ENCODE measurements around the gene SNRPE. TPM values are rescaled to one million over a fixed set of nuclear protein-coding genes. Genes with fewer than 3 reads are reported as not detected.

Gene SNRPE
- total and polyA plus RNA-seq, 2 experiments from 2014 or later = 99.3 to 904 TPM

GRCh38 chr1:203914292-203914691 is 52.9 kb downstream of the SNRPE start:
- H3K79me2 ChIP-seq (replicated peaks; ENCODE audit: insufficient read depth) = no peaks in the 10 kb centered on the region
- Mint-ChIP-seq H3K4me1 (no peaks in the 10 kb centered on the region), H3K9me3 (no peaks in the 10 kb centered on the region), H3K27ac (no peak overlapping the region), H3K4me3 (no peak overlapping the region), H3K27me3 (ENCODE audit: insufficient read depth, low read depth, poor library complexity) (no peaks in the 10 kb centered on the region), H3K36me3 (ENCODE audit: low read depth) (no peaks in the 10 kb centered on the region)
- no peak overlapping the region for H3K4me2 ChIP-seq
- H3K4me3 ChIP-seq = no peak overlapping the region
- no peak overlapping the region for H2AFZ ChIP-seq
- no peaks in the 10 kb centered on the region for H4K20me1 ChIP-seq (replicated peaks; ENCODE audit: insufficient read depth)
- no peaks in the 10 kb centered on the region for H3F3A ChIP-seq (replicated peaks; ENCODE audit: low read depth)
- no peaks in the 10 kb centered on the region for H3K9me2 ChIP-seq (ENCODE audit: insufficient read depth)
- no peaks in the 10 kb centered on the region for H3K27me3 ChIP-seq (ENCODE audit: insufficient read depth)
- ATAC-seq (no peak), DNase-seq (ENCODE audit: low spot score) (no peak)
- TF ChIP-seq NANOG (IDR thresholded peaks at IDR 0.05; ENCODE audit: borderline replicate concordance) (no peak), CREB1 (CRISPR knock-in tag; IDR thresholded peaks at IDR 0.05; ENCODE audit: low read depth) (no peak), POLR2AphosphoS5 (IDR thresholded peaks at IDR 0.05; ENCODE audit: low read depth) (no peak), STAT1 (IDR thresholded peaks at IDR 0.05; ENCODE audit: unreplicated experiment) (no peak), ZNF331 (CRISPR knock-in tag; IDR thresholded peaks at IDR 0.05; ENCODE audit: low read depth) (no peak), ZNF114 (CRISPR knock-in tag; IDR thresholded peaks at IDR 0.05) (no peak), EZH2phosphoT487 (IDR thresholded peaks at IDR 0.05; ENCODE audit: unreplicated experiment) (no peak), CTCF (conservative IDR thresholded peaks at IDR 0.05; ENCODE audit: low read depth in 2 of 2) (no peak), EZH2 (IDR thresholded peaks at IDR 0.05; ENCODE audit: low read depth, unreplicated experiment) (no peak), JUNB (IDR thresholded peaks at IDR 0.05; ENCODE audit: unreplicated experiment) (no peak), REST (IDR thresholded peaks at IDR 0.05; ENCODE audit: unreplicated experiment) (no peak)
- TF ChIP-seq, protein P1, sequence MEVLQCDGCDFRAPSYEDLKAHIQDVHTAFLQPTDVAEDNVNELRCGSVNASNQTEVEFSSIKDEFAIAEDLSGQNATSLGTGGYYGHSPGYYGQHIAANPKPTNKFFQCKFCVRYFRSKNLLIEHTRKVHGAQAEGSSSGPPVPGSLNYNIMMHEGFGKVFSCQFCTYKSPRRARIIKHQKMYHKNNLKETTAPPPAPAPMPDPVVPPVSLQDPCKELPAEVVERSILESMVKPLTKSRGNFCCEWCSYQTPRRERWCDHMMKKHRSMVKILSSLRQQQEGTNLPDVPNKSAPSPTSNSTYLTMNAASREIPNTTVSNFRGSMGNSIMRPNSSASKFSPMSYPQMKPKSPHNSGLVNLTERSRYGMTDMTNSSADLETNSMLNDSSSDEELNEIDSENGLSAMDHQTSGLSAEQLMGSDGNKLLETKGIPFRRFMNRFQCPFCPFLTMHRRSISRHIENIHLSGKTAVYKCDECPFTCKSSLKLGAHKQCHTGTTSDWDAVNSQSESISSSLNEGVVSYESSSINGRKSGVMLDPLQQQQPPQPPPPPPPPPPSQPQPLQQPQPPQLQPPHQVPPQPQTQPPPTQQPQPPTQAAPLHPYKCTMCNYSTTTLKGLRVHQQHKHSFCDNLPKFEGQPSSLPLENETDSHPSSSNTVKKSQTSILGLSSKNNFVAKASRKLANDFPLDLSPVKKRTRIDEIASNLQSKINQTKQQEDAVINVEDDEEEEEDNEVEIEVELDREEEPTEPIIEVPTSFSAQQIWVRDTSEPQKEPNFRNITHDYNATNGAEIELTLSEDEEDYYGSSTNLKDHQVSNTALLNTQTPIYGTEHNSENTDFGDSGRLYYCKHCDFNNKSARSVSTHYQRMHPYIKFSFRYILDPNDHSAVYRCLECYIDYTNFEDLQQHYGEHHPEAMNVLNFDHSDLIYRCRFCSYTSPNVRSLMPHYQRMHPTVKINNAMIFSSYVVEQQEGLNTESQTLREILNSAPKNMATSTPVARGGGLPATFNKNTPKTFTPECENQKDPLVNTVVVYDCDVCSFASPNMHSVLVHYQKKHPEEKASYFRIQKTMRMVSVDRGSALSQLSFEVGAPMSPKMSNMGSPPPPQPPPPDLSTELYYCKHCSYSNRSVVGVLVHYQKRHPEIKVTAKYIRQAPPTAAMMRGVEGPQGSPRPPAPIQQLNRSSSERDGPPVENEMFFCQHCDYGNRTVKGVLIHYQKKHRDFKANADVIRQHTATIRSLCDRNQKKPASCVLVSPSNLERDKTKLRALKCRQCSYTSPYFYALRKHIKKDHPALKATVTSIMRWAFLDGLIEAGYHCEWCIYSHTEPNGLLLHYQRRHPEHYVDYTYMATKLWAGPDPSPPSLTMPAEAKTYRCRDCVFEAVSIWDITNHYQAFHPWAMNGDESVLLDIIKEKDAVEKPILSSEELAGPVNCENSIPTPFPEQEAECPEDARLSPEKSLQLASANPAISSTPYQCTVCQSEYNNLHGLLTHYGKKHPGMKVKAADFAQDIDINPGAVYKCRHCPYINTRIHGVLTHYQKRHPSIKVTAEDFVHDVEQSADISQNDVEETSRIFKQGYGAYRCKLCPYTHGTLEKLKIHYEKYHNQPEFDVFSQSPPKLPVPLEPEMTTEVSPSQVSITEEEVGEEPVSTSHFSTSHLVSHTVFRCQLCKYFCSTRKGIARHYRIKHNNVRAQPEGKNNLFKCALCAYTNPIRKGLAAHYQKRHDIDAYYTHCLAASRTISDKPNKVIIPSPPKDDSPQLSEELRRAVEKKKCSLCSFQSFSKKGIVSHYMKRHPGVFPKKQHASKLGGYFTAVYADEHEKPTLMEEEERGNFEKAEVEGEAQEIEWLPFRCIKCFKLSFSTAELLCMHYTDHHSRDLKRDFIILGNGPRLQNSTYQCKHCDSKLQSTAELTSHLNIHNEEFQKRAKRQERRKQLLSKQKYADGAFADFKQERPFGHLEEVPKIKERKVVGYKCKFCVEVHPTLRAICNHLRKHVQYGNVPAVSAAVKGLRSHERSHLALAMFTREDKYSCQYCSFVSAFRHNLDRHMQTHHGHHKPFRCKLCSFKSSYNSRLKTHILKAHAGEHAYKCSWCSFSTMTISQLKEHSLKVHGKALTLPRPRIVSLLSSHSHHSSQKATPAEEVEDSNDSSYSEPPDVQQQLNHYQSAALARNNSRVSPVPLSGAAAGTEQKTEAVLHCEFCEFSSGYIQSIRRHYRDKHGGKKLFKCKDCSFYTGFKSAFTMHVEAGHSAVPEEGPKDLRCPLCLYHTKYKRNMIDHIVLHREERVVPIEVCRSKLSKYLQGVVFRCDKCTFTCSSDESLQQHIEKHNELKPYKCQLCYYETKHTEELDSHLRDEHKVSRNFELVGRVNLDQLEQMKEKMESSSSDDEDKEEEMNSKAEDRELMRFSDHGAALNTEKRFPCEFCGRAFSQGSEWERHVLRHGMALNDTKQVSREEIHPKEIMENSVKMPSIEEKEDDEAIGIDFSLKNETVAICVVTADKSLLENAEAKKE (CRISPR knock-in tag; IDR thresholded peaks at IDR 0.05) = no peak
- TF ChIP-seq, protein P2, sequence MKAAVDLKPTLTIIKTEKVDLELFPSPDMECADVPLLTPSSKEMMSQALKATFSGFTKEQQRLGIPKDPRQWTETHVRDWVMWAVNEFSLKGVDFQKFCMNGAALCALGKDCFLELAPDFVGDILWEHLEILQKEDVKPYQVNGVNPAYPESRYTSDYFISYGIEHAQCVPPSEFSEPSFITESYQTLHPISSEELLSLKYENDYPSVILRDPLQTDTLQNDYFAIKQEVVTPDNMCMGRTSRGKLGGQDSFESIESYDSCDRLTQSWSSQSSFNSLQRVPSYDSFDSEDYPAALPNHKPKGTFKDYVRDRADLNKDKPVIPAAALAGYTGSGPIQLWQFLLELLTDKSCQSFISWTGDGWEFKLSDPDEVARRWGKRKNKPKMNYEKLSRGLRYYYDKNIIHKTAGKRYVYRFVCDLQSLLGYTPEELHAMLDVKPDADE (IDR thresholded peaks at IDR 0.05) = no peak
- no peak overlapping the region for H3K27ac ChIP-seq (ENCODE audit: low read depth)
- no peaks in the 10 kb centered on the region for H3K36me3 ChIP-seq (ENCODE audit: insufficient read depth)
- no peaks in the 10 kb centered on the region for H3K4me1 ChIP-seq (ENCODE audit: insufficient read depth)
